Gastrocnemius medialis (tissue), 4 donors: ENCODE data around the gene RSF1.

Source experiments
- CTCF ChIP-seq, 5 experiments: fragments of 450-650 bp in 3 of 5; fragments of 200-600 bp in 2 of 5; sonication (generic) in 2 of 5; IDR thresholded peaks in 4 of 5; conservative IDR thresholded peaks in 1 of 5; 1 replicate in 4 of 5; 2 replicates in 1 of 5; pipeline ENCODE4 v1.5.1; 2016 to 2019; ENCODE audit warnings: antibody characterized with exemption in 5 of 5, mild to moderate bottlenecking in 3 of 5, moderate library complexity in 3 of 5
- POLR2A ChIP-seq, 2 donors: fragments of 450-650 bp; IDR thresholded peaks; one replicate each; pipeline ENCODE4 v1.6.1; 2017; ENCODE audit warnings: antibody characterized with exemption in 2 of 2, mild to moderate bottlenecking in 2 of 2, moderate library complexity in 2 of 2

DNA sequence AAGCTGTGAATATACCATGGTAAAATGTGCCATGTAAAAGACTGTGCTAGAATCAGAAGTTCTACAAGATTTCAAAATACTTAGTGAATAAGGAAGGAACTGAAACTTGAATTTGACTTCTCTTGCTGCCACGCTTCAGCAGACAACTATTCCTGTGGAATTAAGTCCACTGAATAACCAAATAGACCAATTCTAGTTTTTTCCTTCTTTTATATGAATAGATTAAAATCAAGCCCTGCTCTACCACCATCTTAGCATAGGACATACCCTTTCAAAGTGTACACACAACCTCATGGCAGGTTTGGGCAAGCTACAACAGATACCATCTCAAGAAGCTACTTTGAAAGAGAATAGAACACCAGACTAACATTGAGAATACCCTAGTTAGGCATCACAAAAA is 159.6 kb downstream of the RSF1 start:
- no peak for TF ChIP-seq CTCF (IDR thresholded peaks at IDR 0.05 in 4 of 5, conservative IDR thresholded peaks at IDR 0.05 in 1 of 5)
- no peak for TF ChIP-seq POLR2A (IDR thresholded peaks at IDR 0.05)
